Endothelial cell of umbilical vein (primary cell): Measurements from ENCODE around the gene IL6R. TPM values are rescaled to one million over a fixed set of nuclear protein-coding genes. Genes with fewer than 3 reads are reported as not detected.

ENCODE experiments used
- BruUV-seq: library from RNA; stranded (reverse); fragments of 400-500 nt; replicated peaks from 2 replicates; lab custom pipeline; 2021; lab: Mats Ljungman, UMichigan
- CTCF ChIA-PET: fragments of 300-600, 350-600 bp; sonication (Branson Sonifier 250); formaldehyde crosslinking; loops from one replicate; lab custom pipeline; 2021; ENCODE audit warnings: antibody characterized with exemption, inconsistent platforms; lab: Charles Lee
- POLR2A ChIA-PET: fragments of 300-600, 350-600 bp; sonication (Branson Sonifier 250); formaldehyde crosslinking; loops from one replicate; lab custom pipeline; 2021; ENCODE audit warnings: antibody characterized with exemption, inconsistent platforms; lab: Charles Lee
- DNase-seq: peaks from one replicate; pipeline ENCODE4 v3.0.0-alpha.2; 2011; ENCODE audit warnings: low read depth, low spot score
- FAIRE-seq: peaks from 2 replicates; lab custom pipeline; 2011; peaks lifted over from hg19 to GRCh38; lab: Jason Lieb, UNC
- H2AFZ ChIP-seq: 2 replicates; pipeline ENCODE4 v1.6.0; 2012; ENCODE audit warnings: low read depth, low read length, control low read depth, inconsistent platforms
- H3K27ac ChIP-seq: 2 replicates; pipeline ENCODE4 v1.5.1; 2011; ENCODE audit warnings: low read depth, mild to moderate bottlenecking, control low read depth, low read length, moderate library complexity; ENCODE audit not compliant: insufficient read depth
- H3K27me3 ChIP-seq, 2 experiments: 2 replicates each; pipeline versions ENCODE4 v1.6.0 to v1.6.1; 2011; ENCODE audit warnings: low read length in 2 of 2, mixed read lengths in 1 of 2; ENCODE audit not compliant: control insufficient read depth in 2 of 2, insufficient read depth in 2 of 2
- H3K36me3 ChIP-seq, 2 experiments: 2 replicates in 1 of 2; 3 replicates in 1 of 2; pipeline ENCODE4 v1.5.1; 2011; ENCODE audit warnings: low read length in 2 of 2, mild to moderate bottlenecking in 1 of 2, moderate library complexity in 1 of 2; ENCODE audit not compliant: control insufficient read depth in 2 of 2, insufficient read depth in 2 of 2; ENCODE audit errors: extremely low read depth in 1 of 2
- H3K4me1 ChIP-seq: 3 replicates; pipeline ENCODE4 v1.5.1; 2011; ENCODE audit warnings: mild to moderate bottlenecking, low read length; ENCODE audit not compliant: control insufficient read depth, insufficient read depth; ENCODE audit errors: extremely low read depth
- H3K4me2 ChIP-seq: 2 replicates; pipeline ENCODE4 v1.6.1; 2011; ENCODE audit warnings: low read length, control low read depth, mixed read lengths; ENCODE audit not compliant: insufficient read depth
- H3K4me3 ChIP-seq, 3 experiments: fragments of 200-600 bp in 1 of 3; sonication (generic), shearing (Covaris generic) in 1 of 3; replicated peaks in 1 of 3; 2 replicates each; pipeline ENCODE4 v1.5.1; 2011 to 2016; ENCODE audit warnings: control low read depth in 3 of 3, low read length in 3 of 3, mild to moderate bottlenecking in 2 of 3, inconsistent platforms in 1 of 3, low read depth in 1 of 3, moderate library complexity in 1 of 3; ENCODE audit not compliant: insufficient read depth in 1 of 3
- H3K79me2 ChIP-seq: 2 replicates; pipeline ENCODE4 v1.6.0; 2012; ENCODE audit warnings: low read length, inconsistent platforms; ENCODE audit not compliant: control insufficient read depth, insufficient read depth
- H3K9ac ChIP-seq: replicated peaks from 2 replicates; pipeline ENCODE3; 2011; ENCODE audit warnings: low read length, control low read depth; ENCODE audit not compliant: insufficient read depth; ENCODE audit errors: extremely low read depth
- H3K9me1 ChIP-seq: replicated peaks from 3 replicates; pipeline ENCODE4 v1.6.0; 2011; ENCODE audit warnings: mild to moderate bottlenecking, low read length; ENCODE audit not compliant: control insufficient read depth, insufficient read depth; ENCODE audit errors: extremely low read depth
- H3K9me3 ChIP-seq: replicated peaks from 2 replicates; pipeline ENCODE4 v1.5.1; 2012; ENCODE audit warnings: low read length, inconsistent platforms; ENCODE audit not compliant: control insufficient read depth, insufficient read depth
- H4K20me1 ChIP-seq: replicated peaks from 2 replicates; pipeline ENCODE3; 2011; ENCODE audit warnings: mild to moderate bottlenecking, low read length; ENCODE audit not compliant: control insufficient read depth, insufficient read depth; ENCODE audit errors: extremely low read depth
- CTCF ChIP-seq, 2 donors: IDR thresholded peaks; 1 replicate in 1 of 2; 2 replicates in 1 of 2; pipeline ENCODE4 v1.5.1; 2011; ENCODE audit warnings: low read length in 2 of 2, mild to moderate bottlenecking in 2 of 2, moderate library complexity in 2 of 2, control low read depth in 1 of 2, inconsistent platforms in 1 of 2, low read depth in 1 of 2; ENCODE audit not compliant: insufficient read depth in 1 of 2; ENCODE audit errors: extremely low read depth in 1 of 2
- EZH2 ChIP-seq: IDR thresholded peaks from 2 replicates; pipeline ENCODE4 v1.6.1; 2012; ENCODE audit warnings: borderline replicate concordance, low read depth, mild to moderate bottlenecking, moderate library complexity, low read length, inconsistent platforms; ENCODE audit not compliant: severe bottlenecking
- FOS ChIP-seq: IDR thresholded peaks from 2 replicates; pipeline ENCODE4 v1.6.1; 2011; ENCODE audit warnings: mild to moderate bottlenecking, low read length, moderate library complexity, borderline replicate concordance; ENCODE audit not compliant: insufficient read depth
- GATA2 ChIP-seq: IDR thresholded peaks from 2 replicates; pipeline ENCODE4 v1.7.0; 2011; ENCODE audit warnings: low read depth, mild to moderate bottlenecking, moderate library complexity, mixed read lengths, low read length; ENCODE audit not compliant: insufficient read length, insufficient read depth
- JUN ChIP-seq: IDR thresholded peaks from 2 replicates; pipeline ENCODE4 v1.6.1; 2011; ENCODE audit warnings: borderline replicate concordance, low read depth; ENCODE audit not compliant: insufficient read length, insufficient read depth
- MAX ChIP-seq: IDR thresholded peaks from 2 replicates; pipeline ENCODE4 v1.6.1; 2011; ENCODE audit not compliant: insufficient read depth, insufficient read length
- MYC ChIP-seq: IDR thresholded peaks from one replicate; pipeline ENCODE4 v1.6.1; 2011; ENCODE audit warnings: mild to moderate bottlenecking, low read depth, low read length
- POLR2A ChIP-seq: IDR thresholded peaks from 2 replicates; pipeline ENCODE4 v1.6.1; 2012; ENCODE audit warnings: low read depth, mild to moderate bottlenecking, control low read depth, low read length
- POLR2AphosphoS5 ChIP-seq: IDR thresholded peaks from 2 replicates; pipeline ENCODE4 v1.6.1; 2012; ENCODE audit warnings: low read depth, mild to moderate bottlenecking, control low read depth, low read length, moderate library complexity; ENCODE audit not compliant: insufficient read depth
- dilution Hi-C: fragments of 300-500 bp; cut with MboI; formaldehyde crosslinking; loops from one replicate; pipeline ENCODE4 v1.15.0; 2019; ENCODE audit warnings: low sequenced_read_pairs; ENCODE audit not compliant: extremely low pct_ligation_motif_present
- intact Hi-C: fragments of 100-400 bp; cut with micrococcal nuclease; formaldehyde crosslinking; loops from one replicate; pipeline ENCODE4 v1.10.0; 2022
- polyA plus RNA-seq, 4 experiments: library from polyadenylated mRNA; depleted of rRNA in 3 of 4; stranded (reverse) in 3 of 4; unstranded in 1 of 4; fragments of >200 nt; gene quantifications; 2 replicates each; pipeline versions ENCODE4 v1.2.1 to v1.2.3, GENCODE V29; 2011 to 2012; ENCODE audit warnings: missing spikeins in 1 of 4
- total RNA-seq: library from RNA; stranded (reverse); gene quantifications from 2 replicates; pipeline ENCODE4 v1.2.3, GENCODE V29; 2021

The IL6R gene
- total and polyA plus RNA-seq, 2 donors (not counting 3 experiments of a cell fraction or from before 2014, with no cell fraction given): 4.8 to 5.1 TPM

- FAIRE-seq: no peak
- no peak overlapping the region for H3K4me2 ChIP-seq
- H3K27me3 ChIP-seq: no peaks in the 10 kb centered on the region
- no peak for DNase-seq
- no peak overlapping the region for H3K9ac ChIP-seq
- H3K4me3 ChIP-seq: no peak overlapping the region
- BruUV-seq: no TSS peak
- ChIA-PET CTCF (interaction anchor here (0.9 to 2.4 kb wide), 9 partner anchors 8 to 118 kb away, joined by 3 to 12 read pairs (median 4); no protein-coding TSS in a partner anchor), POLR2A (no interaction called here)
- H3K4me1 ChIP-seq: no peaks in the 10 kb centered on the region
- no peak for TF ChIP-seq MAX
- TF ChIP-seq FOS: no peak
- no peak for TF ChIP-seq CTCF (IDR thresholded peaks at IDR 0.05; ENCODE audit: extremely low read depth in 1 of 2, insufficient read depth in 1 of 2, low read depth in 1 of 2, low read length in 2 of 2)
- no peak for TF ChIP-seq JUN
- no peak for TF ChIP-seq EZH2
- TF ChIP-seq GATA2: no peak
- no peak for TF ChIP-seq POLR2AphosphoS5
- TF ChIP-seq POLR2A: no peak
- no peak for TF ChIP-seq MYC
- H3K36me3 ChIP-seq: no peaks in the 10 kb centered on the region
- no peaks in the 10 kb centered on the region for H3K9me1 ChIP-seq
- no peaks in the 10 kb centered on the region for H3K79me2 ChIP-seq
- dilution Hi-C loops (no loop called here), intact Hi-C loops (no loop called here)
- H3K9me3 ChIP-seq: no peaks in the 10 kb centered on the region
- no peak overlapping the region for H2AFZ ChIP-seq
- H4K20me1 ChIP-seq: no peaks in the 10 kb centered on the region
- no peak overlapping the region for H3K27ac ChIP-seq
Observed at GRCh38 chr1:154361357-154361756, 43.8 kb upstream of the IL6R start.
